GM18868 (cell line): ENCODE results near the gene VGF.
"Not testable (repeated sequence)": the region's sequence is repeated elsewhere in the genome, so short reads cannot be mapped to it uniquely, and the experiment has no call there.

Experiments used
- ATAC-seq: cut with Tn5 transposase; IDR thresholded peaks from one replicate; pipeline ENCODE4 v1.9.1; 2021; ENCODE audit warnings: mild to moderate bottlenecking, moderate library complexity; ENCODE audit not compliant: unreplicated experiment

The VGF gene

DNA sequence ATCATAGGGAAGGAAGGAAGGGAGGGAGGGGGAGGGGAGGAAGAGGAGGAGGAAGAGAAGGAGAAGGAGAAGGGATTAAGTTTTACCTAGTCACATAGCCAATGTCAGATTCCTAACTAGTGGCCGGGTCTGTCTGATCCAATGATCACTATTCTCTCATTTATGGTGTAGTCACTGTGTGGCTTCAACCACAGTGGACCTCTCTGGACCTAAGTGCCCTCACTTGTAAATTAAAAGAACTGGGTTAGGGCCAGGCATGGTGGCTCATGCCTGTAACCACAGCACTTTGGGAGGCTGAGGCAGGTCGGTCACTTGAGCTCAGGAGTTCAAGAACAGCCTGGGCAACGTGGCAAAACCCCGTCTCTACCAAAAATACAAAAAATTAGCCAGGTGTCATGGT, 45.1 kb downstream of the VGF start:
- ATAC-seq = no peak

DNA sequence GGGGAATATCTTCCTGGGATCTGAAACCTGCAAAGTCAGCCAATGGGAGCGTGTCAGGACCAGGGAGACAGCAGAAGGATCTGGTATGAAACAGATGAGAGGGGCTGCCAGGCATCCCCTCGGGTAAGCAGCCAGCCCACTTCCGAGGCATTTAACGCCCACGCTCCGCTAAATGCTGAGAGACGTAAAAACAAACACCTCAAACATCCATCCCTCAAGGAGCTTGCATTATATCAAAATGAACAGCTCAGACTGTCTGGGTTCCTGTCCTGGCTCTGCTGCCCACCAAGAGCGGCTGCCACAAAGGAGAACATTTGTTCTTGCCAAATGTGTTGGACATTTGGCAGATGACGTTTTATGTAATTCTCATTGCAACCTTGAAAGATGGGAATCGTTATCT, 45.5 kb downstream of the VGF start:
- ATAC-seq = no peak

DNA sequence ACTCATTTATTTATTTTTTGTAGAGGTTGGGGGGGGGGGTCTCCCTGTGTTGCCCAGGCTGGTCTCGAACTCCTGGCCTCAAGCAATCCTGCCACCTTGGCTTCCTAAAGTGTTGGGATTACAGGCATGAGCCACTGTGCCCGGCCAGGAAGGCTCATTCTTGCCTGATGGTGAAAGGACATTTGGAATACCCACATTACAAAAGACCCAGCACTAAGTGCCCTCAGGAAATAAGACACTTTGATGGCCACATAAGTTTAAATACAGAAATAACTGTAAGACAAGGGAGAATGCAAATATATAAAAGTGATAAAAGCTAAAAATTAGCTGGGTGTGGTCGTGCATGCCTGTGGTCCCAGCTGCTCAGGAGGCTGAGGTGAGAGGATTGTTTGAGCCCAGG, 46.5 kb downstream of the VGF start:
- no peak for ATAC-seq

DNA sequence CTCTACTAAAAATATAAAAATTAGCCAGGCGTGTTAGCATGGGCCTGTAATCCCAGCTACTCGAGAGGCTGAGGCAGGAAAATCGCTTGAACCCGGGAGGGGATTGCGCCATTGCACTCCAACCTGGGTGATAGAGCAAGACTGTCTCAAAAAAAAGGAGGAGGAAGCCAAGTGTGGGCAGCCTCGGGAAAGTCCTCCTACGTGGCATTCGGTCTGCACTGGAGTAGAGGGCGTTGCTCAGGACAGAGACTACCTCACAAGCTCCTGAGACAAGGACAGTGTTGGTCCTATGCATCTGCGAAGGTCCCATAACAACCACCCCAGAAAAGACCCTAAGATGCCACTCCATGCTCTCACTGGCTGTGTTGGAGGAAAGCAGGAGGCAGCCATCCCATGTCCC, 48.5 kb downstream of the VGF start:
- ATAC-seq = no peak

DNA sequence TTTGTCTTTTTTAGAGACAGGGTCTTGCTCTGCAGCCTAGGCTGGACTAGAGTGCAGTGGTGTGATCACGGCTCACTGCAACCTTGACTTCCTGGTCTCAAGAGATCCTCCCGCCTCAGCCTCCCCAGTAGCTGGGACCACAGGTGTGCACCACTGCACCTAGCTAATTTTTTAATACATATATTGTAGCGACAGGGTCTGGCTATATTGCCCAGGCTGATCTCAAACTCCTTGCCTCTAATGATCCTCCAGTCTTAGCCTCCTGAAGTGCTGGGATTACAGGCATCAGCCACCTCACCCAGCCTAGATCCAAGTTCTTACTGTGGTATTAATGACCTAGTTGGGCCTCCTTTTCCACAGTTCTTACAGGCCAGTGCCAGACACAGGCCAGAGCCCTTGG, 50.2 kb downstream of the VGF start:
- no peak for ATAC-seq

DNA sequence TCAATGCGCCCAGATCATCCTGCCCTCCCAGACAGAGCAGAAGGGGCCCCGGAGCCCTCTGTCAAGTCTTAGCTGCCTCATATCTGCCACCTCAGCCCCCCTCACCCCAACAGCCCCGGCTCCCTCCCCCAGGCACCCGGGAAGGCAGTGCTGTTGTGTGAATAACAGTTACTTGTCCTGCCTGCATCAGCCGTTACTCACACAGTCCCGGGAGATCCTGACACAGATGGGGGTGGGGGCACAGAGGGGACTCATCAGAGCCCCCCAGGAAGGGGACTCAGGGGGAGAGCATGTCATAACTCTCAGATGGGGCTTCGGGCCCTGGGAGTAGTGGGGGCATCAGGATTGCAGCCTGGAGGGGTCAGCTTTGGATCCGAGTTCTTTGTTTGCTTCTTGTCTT, 50.9 kb downstream of the VGF start:
- ATAC-seq = no peak

DNA sequence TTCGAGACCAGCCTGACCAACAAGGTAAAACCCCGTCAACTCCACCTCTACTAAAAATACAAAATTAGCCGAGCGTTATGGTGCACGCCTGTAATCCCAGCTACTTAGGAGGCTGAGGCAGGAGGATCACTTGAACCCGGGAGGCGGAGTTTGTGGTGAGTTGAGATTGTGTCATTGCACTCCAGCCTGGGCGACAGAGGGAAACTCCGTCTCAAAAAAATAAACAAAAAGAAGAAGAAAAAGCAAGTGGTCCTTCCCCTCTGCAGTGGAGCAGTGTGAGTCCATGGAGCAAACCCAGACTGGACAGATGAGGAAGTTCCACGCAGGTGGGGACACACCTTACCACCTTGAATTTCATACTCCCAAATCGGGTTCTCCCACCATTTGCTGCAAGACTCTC, 51.5 kb downstream of the VGF start:
- no peak for ATAC-seq

DNA sequence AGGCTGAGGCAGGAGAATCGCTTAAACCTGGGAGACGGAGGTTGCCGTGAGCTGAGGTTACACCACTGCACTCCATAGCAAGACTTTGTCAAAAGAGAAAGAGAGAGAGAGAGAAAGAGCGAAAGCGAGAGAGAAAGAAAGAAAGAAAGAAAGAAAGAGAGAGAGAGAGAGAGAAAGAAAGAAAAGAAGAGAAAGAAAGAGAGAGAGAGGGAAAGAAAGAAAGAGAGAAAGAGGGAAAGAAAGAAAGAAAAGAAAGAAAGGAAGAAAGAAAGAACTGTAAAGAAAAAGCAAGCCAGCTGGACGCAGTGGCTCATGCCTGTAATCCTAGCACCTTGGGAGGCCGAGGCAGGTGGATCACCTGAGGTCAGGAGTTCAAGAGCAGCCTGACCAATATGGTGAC, 52.2 kb downstream of the VGF start:
- ATAC-seq = not testable (repeated sequence)
